DOHH2 (cell line): ENCODE data around the gene APLF.

Experiments used
- H3F3A ChIP-seq: fragments of 200-600 bp; sonication (generic), shearing (Covaris generic); 2 replicates; pipeline ENCODE4 v1.6.0; 2016; ENCODE audit warnings: antibody characterized with exemption, mild to moderate bottlenecking; ENCODE audit not compliant: control insufficient read depth, insufficient read depth
- H3K27ac ChIP-seq: fragments of 200-600 bp; sonication (generic); 2 replicates; pipeline ENCODE4 v1.5.1; 2014; ENCODE audit warnings: low read depth, mild to moderate bottlenecking, low read length, moderate library complexity
- H3K27me3 ChIP-seq: fragments of 200-600 bp; sonication (generic); 2 replicates; pipeline ENCODE4 v1.6.1; 2014; ENCODE audit warnings: mild to moderate bottlenecking, low read length, mixed read lengths; ENCODE audit not compliant: control insufficient read depth
- H3K36me3 ChIP-seq: fragments of 200-600 bp; sonication (generic); 2 replicates; pipeline ENCODE4 v1.6.1; 2014; ENCODE audit warnings: mild to moderate bottlenecking, low read length, moderate library complexity, mixed read lengths; ENCODE audit not compliant: control insufficient read depth
- H3K4me1 ChIP-seq: fragments of 200-600 bp; sonication (generic); 2 replicates; pipeline ENCODE4 v1.6.1; 2014; ENCODE audit warnings: mild to moderate bottlenecking, low read length, mixed read lengths; ENCODE audit not compliant: control insufficient read depth
- H3K4me2 ChIP-seq: fragments of 200-600 bp; sonication (generic); 2 replicates; pipeline ENCODE4 v1.6.0; 2014; ENCODE audit warnings: mild to moderate bottlenecking, low read length, moderate library complexity
- H3K4me3 ChIP-seq: fragments of 200-600 bp; sonication (generic); 2 replicates; pipeline ENCODE4 v1.5.1; 2014; ENCODE audit warnings: mild to moderate bottlenecking, low read length, mixed read lengths
- H3K79me2 ChIP-seq: fragments of 200-600 bp; sonication (generic); 2 replicates; pipeline ENCODE4 v1.6.1; 2014; ENCODE audit warnings: mild to moderate bottlenecking, low read length, mixed read lengths; ENCODE audit not compliant: control insufficient read depth
- H3K9me2 ChIP-seq: fragments of 200-600 bp; sonication (generic); replicated peaks from 2 replicates; pipeline ENCODE4 v1.6.1; 2014; ENCODE audit warnings: mild to moderate bottlenecking, low read length, mixed read lengths; ENCODE audit not compliant: control insufficient read depth
- H3K9me3 ChIP-seq: fragments of 200-600 bp; sonication (generic); 2 replicates; pipeline ENCODE4 v1.6.1; 2014; ENCODE audit warnings: antibody characterized with exemption, low read length, mixed read lengths; ENCODE audit not compliant: control insufficient read depth, insufficient read depth
- H4K20me1 ChIP-seq: fragments of 200-600 bp; sonication (generic); 2 replicates; pipeline ENCODE4 v1.6.0; 2014; ENCODE audit warnings: low read depth, mild to moderate bottlenecking, antibody characterized with exemption, low read length, moderate library complexity; ENCODE audit not compliant: control insufficient read depth, insufficient read depth
- EZH2phosphoT487 ChIP-seq: fragments of 200-600 bp; sonication (generic); IDR thresholded peaks from 2 replicates; pipeline ENCODE4 v1.6.1; 2017; ENCODE audit warnings: borderline replicate concordance, mild to moderate bottlenecking, antibody characterized with exemption, low read length, moderate library complexity, mixed read lengths
- TF ChIP-seq, protein P1 (sequence below): fragments of 200-600 bp; sonication (generic); IDR thresholded peaks from one replicate; pipeline ENCODE4 v1.5.1; 2014; ENCODE audit warnings: antibody characterized with exemption, mild to moderate bottlenecking, low read depth, low read length; ENCODE audit not compliant: poor library complexity, severe bottlenecking

The APLF gene

DNA sequence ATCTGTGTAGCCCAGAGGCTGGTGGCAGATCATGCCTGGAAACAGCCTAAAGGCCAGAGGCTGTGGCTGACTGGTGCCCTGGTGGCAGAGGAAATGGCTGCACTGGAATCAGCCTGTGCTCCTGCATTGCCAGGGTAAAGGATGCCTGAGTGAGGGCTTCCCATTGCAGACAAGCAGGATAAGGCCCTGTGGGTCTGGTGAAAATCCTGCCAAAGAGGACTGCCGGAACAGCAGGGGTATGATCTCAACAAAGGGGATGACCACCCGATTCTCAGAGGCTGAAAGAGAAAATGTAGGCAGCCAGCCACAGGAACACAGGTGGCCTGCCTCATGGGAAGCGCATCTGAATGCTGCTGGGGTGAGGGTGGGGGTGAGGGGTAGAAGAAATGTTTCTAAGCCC lies 48.5 kb upstream of the APLF start:
- Histone ChIP-seq H3K4me3 (no peak overlapping the region), H3F3A (no peaks in the 10 kb centered on the region), H3K4me2 (0 out of 2 replicates have a peak overlapping the region, but pooled peaks have one; percentile 12), H3K79me2 (no peaks in the 10 kb centered on the region), H3K9me2 (no peaks in the 10 kb centered on the region), H3K4me1 (peaks cover 55% of the 10 kb centered on the region), H3K27ac (no peak overlapping the region), H4K20me1 (no peaks in the 10 kb centered on the region), H3K27me3 (no peaks in the 10 kb centered on the region), H3K9me3 (no peaks in the 10 kb centered on the region; the same call in 1 of the 2 replicates), H3K36me3 (no peaks in the 10 kb centered on the region)
- TF ChIP-seq, protein P1, sequence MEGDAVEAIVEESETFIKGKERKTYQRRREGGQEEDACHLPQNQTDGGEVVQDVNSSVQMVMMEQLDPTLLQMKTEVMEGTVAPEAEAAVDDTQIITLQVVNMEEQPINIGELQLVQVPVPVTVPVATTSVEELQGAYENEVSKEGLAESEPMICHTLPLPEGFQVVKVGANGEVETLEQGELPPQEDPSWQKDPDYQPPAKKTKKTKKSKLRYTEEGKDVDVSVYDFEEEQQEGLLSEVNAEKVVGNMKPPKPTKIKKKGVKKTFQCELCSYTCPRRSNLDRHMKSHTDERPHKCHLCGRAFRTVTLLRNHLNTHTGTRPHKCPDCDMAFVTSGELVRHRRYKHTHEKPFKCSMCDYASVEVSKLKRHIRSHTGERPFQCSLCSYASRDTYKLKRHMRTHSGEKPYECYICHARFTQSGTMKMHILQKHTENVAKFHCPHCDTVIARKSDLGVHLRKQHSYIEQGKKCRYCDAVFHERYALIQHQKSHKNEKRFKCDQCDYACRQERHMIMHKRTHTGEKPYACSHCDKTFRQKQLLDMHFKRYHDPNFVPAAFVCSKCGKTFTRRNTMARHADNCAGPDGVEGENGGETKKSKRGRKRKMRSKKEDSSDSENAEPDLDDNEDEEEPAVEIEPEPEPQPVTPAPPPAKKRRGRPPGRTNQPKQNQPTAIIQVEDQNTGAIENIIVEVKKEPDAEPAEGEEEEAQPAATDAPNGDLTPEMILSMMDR, result no peak
- TF ChIP-seq EZH2phosphoT487, result no peak

GRCh38 chr2:68420254-68420910 lies 47.0 kb upstream of the APLF start:
- Histone ChIP-seq H3K4me3 (no peak overlapping the region), H3K9me2 (no peaks in the 10 kb centered on the region), H3K9me3 (no peaks in the 10 kb centered on the region; the same call in 1 of the 2 replicates), H3K27ac (no peak overlapping the region), H3K79me2 (no peaks in the 10 kb centered on the region), H3F3A (no peaks in the 10 kb centered on the region), H3K4me2 (peak overlapping the region; percentile 20), H3K4me1 (peaks cover 63% of the 10 kb centered on the region), H4K20me1 (no peaks in the 10 kb centered on the region), H3K27me3 (no peaks in the 10 kb centered on the region), H3K36me3 (no peaks in the 10 kb centered on the region)
- TF ChIP-seq, protein P1, result no peak
- no peak for TF ChIP-seq EZH2phosphoT487

DNA sequence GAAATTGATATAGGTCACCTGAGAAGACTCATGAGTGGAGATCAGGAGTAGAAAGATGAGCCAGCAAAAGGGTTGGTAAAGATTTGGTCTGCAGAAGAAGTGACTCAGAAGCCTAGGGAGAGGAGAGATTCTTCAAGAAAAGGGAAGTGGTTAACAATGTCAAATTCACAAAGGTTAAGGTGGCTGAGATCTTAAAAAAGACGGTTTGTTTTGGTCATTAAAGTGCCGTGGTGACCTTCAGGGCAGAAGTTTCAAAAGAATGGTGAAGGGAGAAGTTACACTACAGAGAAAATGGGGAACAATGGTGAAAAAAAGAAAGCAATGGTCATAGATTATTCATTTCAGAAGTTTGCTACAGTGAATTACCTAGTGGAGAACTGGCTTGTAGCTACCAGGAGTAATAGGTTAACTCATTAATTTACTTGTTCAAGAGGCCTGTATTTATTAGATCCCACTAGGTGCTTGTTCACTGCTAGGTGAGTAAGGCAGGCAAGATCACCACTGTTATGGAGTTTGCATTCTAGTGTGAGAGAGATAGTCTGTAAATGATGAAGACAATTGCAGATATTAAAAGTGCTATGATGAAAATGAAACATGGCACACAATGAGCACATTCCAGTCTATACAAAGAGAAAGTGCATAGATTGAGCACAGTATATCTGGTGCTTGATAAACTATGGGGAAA lies 43.3 kb upstream of the APLF start:
- Histone ChIP-seq H3K4me2 (peak overlapping the region; percentile 43), H3K27ac (0 out of 2 replicates have a peak overlapping the region, but pooled peaks have one; percentile 5), H3K9me3 (no peaks in the 10 kb centered on the region), H3F3A (no peaks in the 10 kb centered on the region; the same call in 1 of the 2 replicates), H3K79me2 (no peaks in the 10 kb centered on the region), H3K4me3 (peak overlapping the region; percentile 27), H3K27me3 (no peaks in the 10 kb centered on the region), H3K9me2 (no peaks in the 10 kb centered on the region), H3K4me1 (peaks cover 70% of the 10 kb centered on the region), H4K20me1 (no peaks in the 10 kb centered on the region), H3K36me3 (no peaks in the 10 kb centered on the region)
- TF ChIP-seq, protein P1, result no peak
- no peak for TF ChIP-seq EZH2phosphoT487
